HG02678 (cell line): ENCODE data around the gene MYBPC2.
"Not testable (repeated sequence)": the region's sequence is repeated elsewhere in the genome, so short reads cannot be mapped to it uniquely, and the experiment has no call there.

Experiments used
- ATAC-seq: cut with Tn5 transposase; IDR thresholded peaks from one replicate; pipeline ENCODE4 v1.9.1; 2021; ENCODE audit warnings: mild to moderate bottlenecking, moderate library complexity; ENCODE audit not compliant: unreplicated experiment

Gene MYBPC2

DNA sequence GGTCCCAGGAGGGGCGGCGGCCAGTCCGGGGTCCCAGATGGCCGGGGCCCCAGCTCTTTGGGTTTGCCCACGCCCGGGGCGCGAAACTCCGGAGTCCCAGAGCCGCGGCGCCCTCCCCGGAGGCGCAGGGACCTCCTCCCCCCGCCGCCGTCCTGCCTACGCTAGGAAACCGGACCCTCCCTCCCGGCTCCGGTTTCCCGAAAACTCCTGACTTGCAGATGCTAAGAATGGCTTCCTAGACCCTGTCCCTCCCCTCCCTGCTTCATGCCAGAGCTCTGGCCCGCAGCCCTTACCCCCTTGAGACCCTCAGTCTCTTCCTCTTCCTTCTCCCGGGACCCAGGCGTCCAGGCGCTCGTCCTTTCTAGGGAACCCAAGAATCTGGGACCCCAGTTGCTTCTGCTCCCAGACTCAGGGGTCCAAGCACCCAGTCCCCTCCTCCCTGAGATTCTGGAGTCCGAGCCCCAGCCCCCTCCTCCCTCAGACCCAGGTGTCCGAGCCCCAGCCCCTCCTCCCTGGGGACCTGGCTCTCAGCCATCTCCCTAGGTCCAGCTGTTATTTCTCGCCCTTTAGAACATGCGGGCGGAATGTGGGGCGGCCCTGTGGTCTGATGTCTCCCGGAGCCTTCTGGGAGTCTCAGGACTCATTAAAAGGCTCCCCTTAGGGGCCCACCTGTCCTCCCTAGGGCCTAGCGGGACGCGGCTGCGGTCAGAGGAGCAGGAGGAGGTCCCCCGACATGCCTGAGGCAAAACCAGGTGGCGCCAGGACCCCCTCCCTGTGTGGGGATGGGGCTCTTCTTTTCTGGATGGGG lies at the start of gene MYBPC2:
Gene MYBPC2, plus strand, starts transcription at position 672 of the 808 bp plus-strand sequence. Its CDS starts 62 bp downstream, at position 734.
- peak; percentile 16 for ATAC-seq

DNA sequence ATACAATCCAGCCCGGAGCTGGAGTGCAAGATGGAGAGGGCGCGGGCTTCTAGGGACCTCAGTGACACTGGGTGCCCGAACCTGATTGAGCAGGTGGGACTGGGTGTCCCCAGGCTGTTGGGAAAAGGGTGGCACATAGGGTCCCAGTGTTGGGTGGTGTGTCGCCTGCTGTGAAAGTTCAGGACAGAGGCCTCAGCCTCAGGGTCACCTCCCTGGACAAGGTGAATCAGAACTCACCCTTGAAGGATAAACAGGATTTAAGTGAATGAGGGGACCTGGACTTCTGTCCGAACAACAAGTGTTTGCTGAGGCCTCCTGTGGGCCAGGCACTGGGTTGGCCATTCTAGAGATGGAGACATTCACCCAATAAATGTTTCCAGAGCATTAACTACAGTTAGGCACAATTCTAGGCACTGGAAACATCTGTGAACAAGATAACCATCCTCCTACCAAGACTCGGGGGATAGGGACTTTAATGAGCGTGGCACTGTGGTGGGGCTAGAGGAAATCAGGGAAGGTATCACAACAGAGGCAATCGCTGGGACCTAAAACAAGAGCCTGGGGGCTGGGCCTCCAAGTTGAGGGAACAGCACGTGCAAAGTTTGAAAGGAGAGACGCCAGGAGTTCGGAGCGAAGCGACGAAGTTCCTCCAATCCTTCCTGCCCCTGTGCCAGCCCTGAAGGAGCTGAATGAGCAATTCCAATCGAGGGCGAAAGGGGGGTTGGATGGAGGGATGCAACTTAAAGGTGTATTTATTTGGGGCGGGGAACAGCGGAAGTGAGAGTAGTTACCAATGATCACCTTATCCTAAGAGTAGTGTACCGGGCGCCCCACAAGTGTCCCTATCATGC lies 49.5 kb upstream of the MYBPC2 start:
- no peak for ATAC-seq

GRCh38 chr19:50383852-50384684 lies 48.6 kb upstream of the MYBPC2 start, which contains the start of gene POLD1:
TSS of gene POLD1 (plus strand) at chr19:50384347. CDS start at chr19:50398852, 14,505 bp downstream.
- peak; percentile 85 for ATAC-seq

GRCh38 chr19:50384685-50385535 lies 47.8 kb upstream of the MYBPC2 start:
- no peak for ATAC-seq

DNA sequence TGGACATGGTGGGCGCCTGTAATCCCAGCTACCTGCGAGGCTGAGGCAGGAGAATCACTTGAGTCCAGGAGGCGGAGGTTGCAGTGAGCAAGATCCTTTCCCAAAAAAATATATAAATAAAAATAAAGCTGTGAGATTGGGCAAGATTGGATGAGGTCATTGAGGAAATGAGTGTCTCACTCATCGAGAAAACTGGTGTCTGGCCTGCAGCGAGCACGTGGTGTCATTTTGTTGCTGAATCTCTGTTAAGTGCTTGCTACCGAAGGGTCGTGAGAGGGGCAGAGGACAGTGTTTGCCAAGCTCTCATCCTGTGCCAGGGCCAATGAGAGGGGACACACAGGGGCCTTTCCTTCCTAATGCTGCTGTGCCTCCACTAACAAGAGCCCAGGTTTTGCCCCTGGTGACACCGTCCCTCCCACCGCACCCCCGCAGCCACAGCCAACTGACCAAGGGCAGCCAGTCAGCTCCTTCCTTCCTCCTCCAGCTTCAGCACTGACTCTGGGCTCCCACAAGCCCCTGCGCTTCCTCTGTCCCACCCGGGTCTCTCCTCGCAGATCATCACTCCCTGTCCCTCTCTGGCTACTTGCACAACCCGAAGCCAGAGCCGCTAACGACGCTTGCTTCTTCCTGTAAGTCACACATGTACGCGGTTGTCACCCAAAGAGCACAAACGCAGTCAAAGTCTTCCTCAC lies 45.4 kb upstream of the MYBPC2 start:
- no peak for ATAC-seq

DNA sequence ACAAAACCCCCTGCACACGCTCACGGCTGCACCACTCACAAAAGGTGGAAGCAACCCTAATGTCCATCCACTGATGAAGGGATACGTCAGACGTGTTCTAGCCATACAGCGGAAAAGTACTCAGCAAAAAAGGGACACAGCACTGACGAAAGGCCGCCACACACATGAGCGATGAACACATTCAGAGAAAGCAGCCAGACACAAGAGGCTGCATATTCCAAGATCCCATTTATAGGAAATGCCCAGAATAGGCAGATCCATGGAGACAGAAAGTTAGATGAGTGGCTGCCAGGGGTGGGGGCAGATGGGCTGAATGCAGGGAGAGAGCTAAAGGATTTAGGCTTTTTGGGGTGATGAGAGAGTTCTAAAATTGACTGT lies 44.8 kb upstream of the MYBPC2 start:
- no peak for ATAC-seq

GRCh38 chr19:50390295-50390694 lies 42.4 kb upstream of the MYBPC2 start:
- ATAC-seq: not testable (repeated sequence)

GRCh38 chr19:50390952-50391351 lies 41.7 kb upstream of the MYBPC2 start:
- ATAC-seq: not testable (repeated sequence)

- ATAC-seq: no peak
Observed at GRCh38 chr19:50392759-50393158, 39.9 kb upstream of the MYBPC2 start.

DNA sequence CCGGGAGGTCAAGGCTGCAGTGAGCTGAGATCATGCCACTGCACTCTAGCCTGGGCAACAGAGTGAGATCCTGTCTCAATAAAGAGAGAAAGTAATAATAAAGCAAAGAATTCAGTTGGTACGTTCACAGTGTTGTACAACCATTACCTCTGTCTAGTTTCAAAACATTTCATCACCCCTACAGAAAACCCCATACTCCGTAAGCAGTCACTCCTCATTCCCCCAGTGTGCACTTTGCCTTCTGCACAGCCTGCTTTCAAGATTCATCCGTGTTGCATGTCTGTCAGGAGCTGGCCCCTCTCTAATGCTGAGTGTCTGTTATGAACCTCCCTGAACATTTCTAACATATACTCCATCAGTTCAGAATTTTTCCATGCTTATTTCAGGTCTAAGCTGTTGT lies 39.1 kb upstream of the MYBPC2 start:
- no peak for ATAC-seq

DNA sequence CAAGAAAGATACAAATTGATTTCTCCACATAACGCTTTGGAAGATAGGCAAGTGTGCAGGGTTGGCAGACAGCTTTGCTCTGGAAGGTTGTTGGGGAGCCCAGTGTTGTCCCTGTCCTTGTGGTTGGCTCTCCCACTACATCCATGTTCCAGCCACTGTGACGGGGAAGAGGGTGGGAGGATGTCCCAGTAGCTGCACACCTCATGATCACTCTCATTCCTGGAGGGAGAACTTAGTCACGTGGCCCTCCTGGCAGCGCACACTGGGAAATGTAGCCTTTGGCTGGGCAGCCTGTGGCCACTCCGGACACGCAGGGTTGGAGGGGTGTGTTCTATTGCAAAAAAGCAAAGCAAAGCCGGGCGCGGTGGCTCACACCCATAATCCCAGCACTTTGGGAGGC lies 38.7 kb upstream of the MYBPC2 start:
- ATAC-seq: no peak

DNA sequence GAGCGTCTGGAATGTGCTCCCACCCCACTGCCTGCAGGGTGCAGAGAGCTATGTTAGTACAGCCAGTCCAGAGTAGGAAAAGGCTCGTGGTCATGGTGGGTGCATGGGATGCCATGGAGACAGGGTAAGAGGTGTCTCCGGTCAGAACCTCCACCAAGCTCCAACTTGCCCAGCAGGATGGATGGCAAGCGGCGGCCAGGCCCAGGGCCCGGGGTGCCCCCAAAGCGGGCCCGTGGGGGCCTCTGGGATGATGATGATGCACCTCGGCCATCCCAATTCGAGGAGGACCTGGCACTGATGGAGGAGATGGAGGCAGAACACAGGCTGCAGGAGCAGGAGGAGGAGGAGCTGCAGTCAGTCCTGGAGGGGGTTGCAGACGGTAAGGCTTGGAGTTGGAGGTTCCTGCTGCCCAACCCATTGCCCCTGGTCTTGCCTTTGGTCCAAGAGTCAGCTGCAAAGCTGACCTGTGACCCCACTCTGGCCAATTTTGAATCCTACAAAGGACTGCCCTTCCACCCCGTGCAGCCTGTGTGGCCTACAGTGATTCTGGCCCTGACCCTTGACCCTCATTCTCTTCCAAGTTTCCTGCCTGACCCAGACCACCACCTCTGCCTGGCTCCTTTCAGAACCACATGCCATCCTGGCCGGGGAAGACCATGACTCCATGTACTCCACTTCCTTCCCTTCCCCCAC lies 33.9 kb upstream of the MYBPC2 start:
- no peak for ATAC-seq

GRCh38 chr19:50399368-50399745 lies 33.3 kb upstream of the MYBPC2 start:
- ATAC-seq: no peak

- no peak for ATAC-seq
Observed at GRCh38 chr19:50401605-50402450, 30.9 kb upstream of the MYBPC2 start.

DNA sequence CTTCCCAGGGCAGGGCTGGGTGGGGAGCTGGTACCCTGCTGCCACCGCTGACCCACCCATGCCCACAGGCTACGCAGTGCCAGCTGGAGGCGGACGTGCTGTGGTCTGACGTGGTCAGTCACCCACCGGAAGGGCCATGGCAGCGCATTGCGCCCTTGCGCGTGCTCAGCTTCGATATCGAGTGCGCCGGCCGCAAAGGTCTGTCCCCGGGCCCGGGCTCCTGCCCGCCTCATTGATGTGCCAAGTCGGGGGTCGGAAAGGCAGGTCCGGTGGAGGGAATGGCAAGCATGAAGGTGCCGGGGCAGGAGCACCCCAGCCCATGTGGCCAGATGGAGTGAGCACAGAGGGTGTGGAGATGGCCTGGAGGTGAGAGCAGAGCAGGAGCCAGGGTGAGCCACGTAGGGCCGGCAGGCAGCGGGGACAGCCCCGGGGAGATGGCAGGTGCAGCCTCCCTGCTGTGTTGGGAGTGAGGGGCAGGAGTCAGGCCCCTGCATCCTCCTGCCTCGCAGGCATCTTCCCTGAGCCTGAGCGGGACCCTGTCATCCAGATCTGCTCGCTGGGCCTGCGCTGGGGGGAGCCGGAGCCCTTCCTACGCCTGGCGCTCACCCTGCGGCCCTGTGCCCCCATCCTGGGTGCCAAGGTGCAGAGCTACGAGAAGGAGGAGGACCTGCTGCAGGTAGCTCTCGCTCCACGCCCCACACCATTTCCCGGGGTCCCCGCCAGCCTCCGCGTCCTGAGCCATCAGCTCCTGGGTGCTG lies 30.0 kb upstream of the MYBPC2 start:
- ATAC-seq: no peak

- ATAC-seq: no peak
Observed at GRCh38 chr19:50406156-50406820, 26.4 kb upstream of the MYBPC2 start.

GRCh38 chr19:50406829-50407228 lies 25.9 kb upstream of the MYBPC2 start:
- no peak for ATAC-seq
